ENCODE results near the gene AGAP3. TPM values are rescaled to one million over a fixed set of nuclear protein-coding genes. Genes with fewer than 3 reads are reported as not detected.

The AGAP3 gene
- total RNA-seq, 1 donor from 2014 or later: 110 TPM

DNA sequence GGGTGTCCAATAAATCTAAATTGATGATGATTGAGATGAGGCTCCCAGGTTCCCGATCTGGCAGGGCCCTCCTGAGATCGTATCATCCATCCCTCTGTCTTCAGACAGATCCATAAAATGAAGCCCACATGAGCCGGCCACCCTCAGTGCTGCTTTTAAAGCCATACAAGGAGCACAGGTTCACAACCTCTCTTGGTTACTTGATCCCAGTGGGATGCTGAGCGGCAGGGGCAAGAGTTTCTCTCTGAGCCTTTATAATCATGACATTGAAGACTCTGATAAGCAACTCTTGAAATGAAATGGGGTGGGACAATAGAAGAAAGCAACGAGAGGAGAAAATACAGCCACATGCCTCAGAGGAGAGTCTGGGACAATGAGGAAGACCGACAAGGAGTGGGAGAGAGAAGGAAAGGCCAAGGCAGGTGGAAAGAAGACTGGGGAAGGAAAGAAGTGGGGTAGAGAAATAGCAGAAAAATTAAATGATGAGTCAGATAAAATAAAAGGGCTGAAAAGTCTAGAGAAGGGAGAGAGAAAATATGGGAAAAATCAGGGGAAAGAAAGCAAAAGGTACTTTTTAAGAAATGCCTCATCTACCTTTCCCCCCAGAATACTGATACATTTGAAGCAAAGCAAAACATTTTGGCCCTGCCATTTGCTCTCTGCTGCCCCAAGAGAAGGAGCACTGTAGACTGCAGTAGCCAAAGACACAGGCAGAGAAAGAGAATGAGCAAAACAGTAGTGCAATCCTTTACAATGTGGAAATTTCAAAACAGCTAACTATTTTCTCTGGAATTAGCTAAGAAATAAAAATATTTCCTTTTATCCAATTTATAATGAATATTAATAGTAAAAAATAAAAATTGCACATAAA is 66.6 kb downstream of the AGAP3 start:
- no peak for DNase-seq (ENCODE audit: low read depth)

DNA sequence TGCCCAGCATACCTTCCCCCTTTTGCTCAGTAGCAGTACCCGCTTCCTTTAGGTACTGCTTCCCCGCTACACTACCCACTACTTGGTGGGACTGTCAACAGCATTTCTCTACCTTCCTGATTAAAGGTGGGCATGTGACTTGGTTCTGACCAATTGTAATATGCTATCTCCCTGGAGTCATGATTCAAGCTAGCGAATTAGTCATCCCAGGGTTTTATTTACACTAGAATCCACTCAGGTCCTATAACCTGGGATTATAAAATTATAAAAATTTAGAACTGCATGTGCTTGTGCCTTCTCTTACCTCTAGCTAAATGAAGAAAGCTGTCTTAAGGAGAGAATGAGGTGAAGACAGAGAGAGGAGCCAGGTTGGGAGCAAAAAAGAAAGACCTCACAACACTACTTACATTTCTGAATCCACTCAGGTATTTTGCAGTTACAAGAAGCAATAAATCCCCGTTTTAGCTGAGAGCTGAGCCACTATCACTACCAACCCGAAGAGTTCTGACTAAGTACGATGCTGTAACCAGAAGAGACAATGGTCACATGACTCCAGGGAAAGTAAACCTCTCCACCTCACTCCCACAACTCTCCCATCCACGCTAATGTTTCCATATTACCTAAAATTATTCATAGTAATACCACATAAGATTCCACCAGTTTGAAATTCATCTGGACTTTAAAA is 71.5 kb downstream of the AGAP3 start:
- no peak for DNase-seq (ENCODE audit: low read depth)

DNA sequence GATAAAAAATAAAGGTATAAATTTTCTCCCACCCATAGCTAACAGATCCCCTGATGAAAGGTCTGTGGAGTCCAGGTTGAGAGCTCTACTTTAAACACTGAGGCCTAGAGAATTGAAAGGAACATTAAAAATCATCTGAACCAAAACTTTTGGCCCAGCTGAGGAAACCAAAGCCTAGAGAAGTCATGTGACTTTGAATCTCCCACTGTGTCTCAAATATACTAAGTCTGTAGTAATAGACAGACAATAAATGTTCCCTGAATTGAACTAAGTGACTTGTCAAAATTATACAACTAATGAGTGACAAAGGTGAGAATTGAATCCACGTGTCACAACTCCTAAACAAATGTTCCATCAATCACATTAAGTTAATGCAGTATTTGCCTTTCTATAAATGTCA is 75.5 kb downstream of the AGAP3 start:
- no peak for DNase-seq (ENCODE audit: low read depth)

- no peak for DNase-seq (ENCODE audit: low read depth)
Measured at GRCh38 chr7:151166629-151167196, 80.4 kb downstream of the AGAP3 start.

DNA sequence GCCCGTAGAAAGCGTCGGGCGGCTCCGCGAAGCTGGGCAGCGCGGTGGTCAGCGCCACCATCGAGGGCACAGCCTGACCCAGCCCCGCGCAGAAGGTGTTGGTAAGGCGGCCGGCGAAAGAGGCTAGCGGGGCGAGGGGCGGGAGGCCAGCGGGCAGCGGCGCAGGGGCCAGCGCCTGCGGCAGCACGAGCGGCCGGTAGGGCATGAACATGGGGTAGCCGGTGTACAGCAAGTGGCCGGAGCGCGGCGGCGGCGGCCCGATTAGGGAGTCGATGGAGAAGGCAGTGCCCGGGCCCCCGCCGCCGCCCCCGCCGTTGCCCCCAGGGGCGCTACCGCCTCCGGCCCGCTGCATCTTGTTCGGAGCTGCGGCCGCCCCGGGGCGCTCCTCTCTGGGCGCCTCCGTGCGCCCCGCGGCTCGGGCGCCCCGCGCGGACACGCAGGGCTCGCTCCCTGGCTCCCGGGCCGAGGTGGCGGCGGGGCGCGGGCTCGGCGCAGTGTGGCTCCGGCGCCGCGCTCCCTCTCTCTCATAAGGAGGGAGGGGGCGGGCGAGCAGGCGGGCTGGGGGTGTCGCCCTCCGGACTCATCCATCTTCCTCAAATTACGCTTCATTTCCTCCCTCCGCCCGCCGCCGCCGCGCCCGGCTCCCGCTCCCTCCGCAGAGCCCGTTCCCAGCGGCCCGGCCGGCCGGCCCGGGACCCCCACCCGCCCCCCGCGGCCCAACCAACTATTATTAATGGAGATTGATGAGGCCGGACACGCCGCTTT is 81.1 kb downstream of the AGAP3 start, which contains the start of gene GBX1:
Gene GBX1 (minus strand): TSS at position 498 of the 765 bp plus-strand sequence. CDS start 146 bp downstream, at position 352.
- peak; percentile 20 for DNase-seq (ENCODE audit: low read depth)

DNA sequence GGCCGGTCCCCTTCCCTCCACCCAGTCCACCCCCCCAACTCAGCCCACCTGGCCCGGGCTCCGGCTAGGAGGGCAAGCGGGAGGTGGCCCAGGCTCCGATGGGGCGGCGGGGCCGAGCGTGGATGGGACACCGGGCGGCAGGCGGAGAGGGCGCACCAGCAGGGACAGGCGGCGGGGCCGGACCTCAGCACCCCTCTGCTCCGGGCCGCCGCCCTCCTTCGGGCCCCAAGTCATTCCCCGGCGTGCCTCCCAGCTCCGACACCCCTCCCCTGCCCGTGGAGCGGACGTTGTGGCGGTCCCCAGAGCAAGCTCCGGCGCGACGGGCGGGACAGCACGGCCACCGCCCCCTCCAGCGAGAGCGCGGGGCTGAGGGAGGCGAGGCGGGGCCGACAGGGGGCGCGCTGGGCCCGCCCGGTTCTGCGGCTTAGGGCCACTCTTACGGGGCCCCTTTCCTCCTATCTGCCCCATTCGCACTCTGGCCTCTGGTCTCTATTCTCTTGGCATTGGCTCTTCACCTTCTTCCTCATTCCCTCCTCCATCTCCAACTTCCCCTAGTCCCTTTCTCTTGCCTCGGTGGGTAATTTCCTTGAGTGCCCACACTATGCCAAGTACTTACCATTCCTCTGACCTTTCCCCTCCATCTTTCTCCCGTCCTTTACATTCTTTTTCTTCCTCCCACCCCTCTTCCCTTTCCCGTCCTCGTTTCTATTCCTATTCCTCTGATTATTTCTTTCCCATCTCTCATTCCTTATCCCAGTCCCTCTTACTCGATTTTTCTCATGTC is 81.9 kb downstream of the AGAP3 start:
- DNase-seq (ENCODE audit: low read depth): no peak

DNA sequence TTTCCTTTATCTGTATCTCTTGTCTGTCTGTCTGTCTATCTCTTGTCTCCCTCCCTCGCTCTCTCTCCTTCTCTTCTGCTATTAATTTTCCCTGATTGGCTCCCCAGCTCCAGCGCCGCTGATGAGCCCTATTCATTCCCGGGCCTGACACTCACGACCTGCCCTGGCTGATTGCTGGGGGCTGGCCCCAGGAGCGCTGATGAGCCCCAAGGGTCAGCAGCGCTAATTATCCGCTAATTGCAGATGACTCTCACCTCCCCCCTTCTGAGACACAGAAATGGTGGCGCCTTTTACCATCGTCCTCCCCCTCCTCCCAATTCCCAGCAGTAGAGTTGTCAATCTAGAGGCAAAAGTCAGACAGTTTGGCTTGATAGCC is 82.5 kb downstream of the AGAP3 start:
- no peak for DNase-seq (ENCODE audit: low read depth)

GRCh38 chr7:151172273-151173141 is 86.2 kb downstream of the AGAP3 start:
- DNase-seq (ENCODE audit: low read depth): peak; percentile 78

DNA sequence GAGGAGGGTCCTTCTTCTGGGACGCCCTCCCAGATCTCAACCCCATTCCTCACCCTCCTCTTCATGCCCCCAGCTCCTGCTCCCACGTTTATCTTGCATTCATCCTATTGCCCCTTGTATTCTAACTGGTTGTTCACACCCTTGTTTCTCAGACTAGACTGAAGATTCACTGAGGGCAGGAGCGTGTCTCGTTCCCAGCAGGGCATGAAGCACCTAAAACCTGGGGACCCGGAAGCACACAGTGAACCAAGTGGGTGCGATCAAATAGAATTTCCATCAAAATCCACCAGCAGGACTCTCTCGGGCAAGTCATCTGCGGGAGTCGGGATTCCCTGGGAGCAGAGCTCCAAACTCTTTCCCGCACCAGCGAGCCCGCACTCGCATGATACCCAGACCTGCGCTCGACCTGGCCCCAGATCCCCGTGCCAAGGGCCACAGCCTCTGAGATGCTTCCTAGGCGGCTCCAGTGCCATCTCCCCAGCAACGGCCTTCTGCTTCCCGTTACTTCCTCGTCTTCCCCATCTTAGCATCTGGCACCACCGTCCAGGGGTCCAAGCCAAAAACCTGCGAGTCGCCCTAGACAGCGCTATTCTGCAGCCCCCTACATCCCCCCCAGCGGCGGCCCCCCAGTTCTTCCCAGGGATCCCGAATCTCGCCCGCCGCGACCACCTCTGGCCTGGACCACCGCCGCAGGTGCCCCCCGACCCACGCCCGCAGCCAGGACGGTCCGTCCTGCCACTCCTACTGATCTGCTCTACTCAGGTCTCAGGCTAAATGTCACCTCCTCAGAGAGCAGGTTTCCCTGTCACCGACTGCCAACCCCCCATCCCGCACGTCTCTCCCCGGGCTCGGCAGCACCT is 87.3 kb downstream of the AGAP3 start:
- DNase-seq (ENCODE audit: low read depth): no peak

DNA sequence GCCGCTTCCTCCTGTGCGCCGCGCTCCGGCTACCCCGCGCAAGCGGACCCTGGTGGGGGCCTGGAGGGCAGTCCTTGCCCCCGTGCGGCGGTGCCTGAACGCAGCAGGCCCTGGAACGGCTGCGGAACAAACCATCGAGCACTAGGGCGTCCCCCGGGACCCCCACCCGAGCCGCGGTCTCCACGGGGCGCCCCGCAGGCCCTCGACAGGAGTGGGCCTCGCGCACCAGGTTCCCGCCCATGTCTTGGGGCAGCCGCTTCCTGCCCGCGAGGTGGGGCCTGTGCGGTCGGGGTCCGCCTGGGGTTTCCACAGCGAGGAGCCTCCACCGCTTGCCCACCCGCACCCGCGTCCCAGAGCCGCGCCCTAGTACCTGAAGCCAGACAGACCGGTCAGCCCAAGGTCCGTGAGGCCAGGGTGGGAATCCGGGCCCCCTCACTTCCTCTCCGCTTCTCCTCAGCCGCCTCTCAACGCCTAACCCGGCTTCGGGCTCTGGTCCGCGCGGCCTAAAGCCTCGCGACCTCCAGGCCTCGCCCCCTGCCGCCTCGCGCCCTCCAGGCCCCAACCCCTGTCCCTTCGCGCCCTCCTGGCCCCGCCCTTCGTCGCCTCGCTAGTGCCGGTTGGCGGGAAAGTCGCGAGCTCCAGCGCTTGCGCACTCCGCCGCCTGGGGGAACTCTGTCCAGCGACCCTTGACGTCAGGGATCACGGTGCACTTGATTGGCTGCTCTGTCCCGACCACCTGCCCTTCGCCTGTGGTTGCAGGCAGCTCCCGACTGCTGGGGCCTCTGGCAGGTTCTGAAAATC is 88.2 kb downstream of the AGAP3 start:
- peak; percentile 16 for DNase-seq (ENCODE audit: low read depth)

GRCh38 chr7:151175047-151175792 is 88.9 kb downstream of the AGAP3 start:
- no peak for DNase-seq (ENCODE audit: low read depth)

GRCh38 chr7:151175793-151176311 is 89.6 kb downstream of the AGAP3 start:
- DNase-seq (ENCODE audit: low read depth): no peak

DNA sequence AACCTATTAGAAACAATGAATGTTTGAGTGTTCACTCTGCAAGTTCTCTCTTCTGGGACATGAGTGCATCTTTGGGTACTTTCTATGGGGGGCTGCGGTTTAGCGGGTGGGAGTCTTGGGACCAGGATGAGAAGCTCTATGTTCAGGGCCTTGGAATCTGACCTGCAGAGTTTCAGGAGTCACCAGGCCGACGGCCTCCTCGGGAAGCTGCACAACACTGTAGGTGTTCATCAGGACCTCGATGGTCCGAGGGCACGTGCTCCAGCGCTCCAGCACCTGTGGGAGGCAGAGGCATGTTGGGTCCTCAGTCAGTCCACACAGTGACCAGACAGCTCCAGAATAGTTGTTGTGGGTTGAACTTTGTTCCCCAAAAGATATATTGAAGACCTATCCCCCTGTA is 90.1 kb downstream of the AGAP3 start:
- DNase-seq (ENCODE audit: low read depth): no peak

GRCh38 chr7:151177310-151177709 is 91.0 kb downstream of the AGAP3 start:
- DNase-seq (ENCODE audit: low read depth): no peak

GRCh38 chr7:151178236-151178635 is 92.0 kb downstream of the AGAP3 start:
- no peak for DNase-seq (ENCODE audit: low read depth)

DNA sequence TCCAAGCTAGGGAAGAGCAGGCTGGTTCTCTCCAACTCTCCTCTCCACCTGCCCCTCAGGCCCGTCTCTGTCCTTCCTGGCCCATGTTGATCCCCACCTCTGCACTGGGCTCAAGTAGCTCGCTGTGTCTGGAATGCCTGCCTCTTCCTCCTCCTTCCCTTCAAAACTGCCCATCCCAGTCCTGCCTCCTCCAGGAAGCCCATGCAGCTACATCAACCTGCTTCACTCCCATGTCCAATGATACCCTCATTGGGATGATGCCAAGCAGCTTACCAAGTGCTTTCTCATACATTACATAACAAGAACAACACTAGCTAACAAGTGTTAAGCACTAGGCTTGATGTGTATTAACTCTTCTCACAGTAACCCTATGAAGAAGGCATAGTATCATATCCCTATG is 92.6 kb downstream of the AGAP3 start:
- no peak for DNase-seq (ENCODE audit: low read depth)
